Liver (tissue), 9 donors: Measurements from ENCODE around the gene PTP4A2. TPM values are rescaled to one million over a fixed set of nuclear protein-coding genes. Genes with fewer than 3 reads are reported as not detected.

Experiments used
- DNase-seq: peaks from one replicate; pipeline ENCODE4 v3.0.0-alpha.2; 2017; ENCODE audit warnings: low spot score
- H3K27ac ChIP-seq, 2 donors: one replicate each; pipeline ENCODE4 v1.7.0; 2013; ENCODE audit warnings: inconsistent platforms in 2 of 2, low read length in 2 of 2, control low read depth in 1 of 2, low read depth in 1 of 2, mild to moderate bottlenecking in 1 of 2
- H3K27me3 ChIP-seq, 4 donors: one replicate each; pipeline versions ENCODE4 v1.6.1 to v1.7.0; 2013; ENCODE audit warnings: low read length in 3 of 4, inconsistent platforms in 1 of 4, mild to moderate bottlenecking in 1 of 4, moderate library complexity in 1 of 4; ENCODE audit not compliant: control insufficient read depth in 4 of 4, insufficient read depth in 4 of 4
- H3K36me3 ChIP-seq, 4 donors: one replicate each; pipeline versions ENCODE4 v1.6.1 to v1.7.0; 2013; ENCODE audit warnings: low read length in 3 of 4, mild to moderate bottlenecking in 3 of 4, low read depth in 1 of 4, moderate library complexity in 1 of 4; ENCODE audit not compliant: control insufficient read depth in 4 of 4, insufficient read depth in 3 of 4
- H3K4me1 ChIP-seq, 4 donors: one replicate each; pipeline versions ENCODE4 v1.6.1 to v1.7.0; 2013; ENCODE audit warnings: low read length in 3 of 4, mild to moderate bottlenecking in 3 of 4, moderate library complexity in 1 of 4; ENCODE audit not compliant: control insufficient read depth in 4 of 4, insufficient read depth in 4 of 4
- H3K4me3 ChIP-seq, 3 donors: one replicate each; pipeline versions ENCODE4 v1.6.1 to v1.7.0; 2013; ENCODE audit warnings: low read length in 3 of 3, control low read depth in 1 of 3, low read depth in 1 of 3, mild to moderate bottlenecking in 1 of 3
- H3K9ac ChIP-seq, 2 donors: one replicate each; pipeline ENCODE4 v1.7.0; 2013; ENCODE audit warnings: low read length in 2 of 2, mild to moderate bottlenecking in 2 of 2, moderate library complexity in 2 of 2, control low read depth in 1 of 2, low read depth in 1 of 2
- H3K9me3 ChIP-seq, 4 donors: one replicate each; pipeline versions ENCODE4 v1.6.1 to v1.7.0; 2013; ENCODE audit warnings: low read length in 3 of 4; ENCODE audit not compliant: control insufficient read depth in 4 of 4
- ATF3 ChIP-seq: IDR thresholded peaks from 2 replicates; pipeline ENCODE4 v1.6.1; 2016; ENCODE audit warnings: antibody characterized with exemption
- CTCF ChIP-seq: fragments of 150-350 bp; IDR thresholded peaks from 2 replicates; pipeline ENCODE4 v1.5.1; 2017; ENCODE audit warnings: improper control_type of control experiment, low read depth, low read length; ENCODE audit not compliant: missing input control
- EGR1 ChIP-seq, 2 donors: IDR thresholded peaks; 2 replicates each; pipeline ENCODE4 v1.6.1; 2016 to 2018; ENCODE audit warnings: antibody characterized with exemption in 2 of 2, low read depth in 2 of 2
- FOXA1 ChIP-seq: IDR thresholded peaks from 2 replicates; pipeline ENCODE4 v1.6.1; 2016; ENCODE audit warnings: antibody characterized with exemption
- FOXA2 ChIP-seq: IDR thresholded peaks from 2 replicates; pipeline ENCODE4 v1.6.1; 2016; ENCODE audit warnings: antibody characterized with exemption
- GABPA ChIP-seq, 2 donors: IDR thresholded peaks in 1 of 2; conservative IDR thresholded peaks in 1 of 2; 2 replicates each; pipeline ENCODE4 v1.6.1; 2016; ENCODE audit warnings: antibody characterized with exemption in 2 of 2, mild to moderate bottlenecking in 1 of 2, moderate library complexity in 1 of 2
- HNF4A ChIP-seq, 2 donors: conservative IDR thresholded peaks; 2 replicates each; pipeline ENCODE4 v1.6.1; 2016; ENCODE audit warnings: antibody characterized with exemption in 2 of 2, mild to moderate bottlenecking in 2 of 2
- HNF4G ChIP-seq: IDR thresholded peaks from 2 replicates; pipeline ENCODE4 v1.6.1; 2016; ENCODE audit warnings: antibody characterized with exemption
- JUND ChIP-seq, 2 donors: IDR thresholded peaks; 2 replicates each; pipeline ENCODE4 v1.6.1; 2016; ENCODE audit warnings: antibody characterized with exemption in 2 of 2
- MAX ChIP-seq: IDR thresholded peaks from 2 replicates; pipeline ENCODE4 v1.6.1; 2016; ENCODE audit warnings: antibody characterized with exemption
- NR2F2 ChIP-seq: IDR thresholded peaks from 2 replicates; pipeline ENCODE4 v1.6.1; 2016; ENCODE audit warnings: antibody characterized with exemption
- RAD21 ChIP-seq, 2 donors: IDR thresholded peaks; 2 replicates each; pipeline ENCODE4 v1.6.1; 2016; ENCODE audit warnings: antibody characterized with exemption in 2 of 2, mild to moderate bottlenecking in 2 of 2
- REST ChIP-seq: IDR thresholded peaks from 2 replicates; pipeline ENCODE4 v1.6.1; 2016; ENCODE audit warnings: antibody characterized with exemption, mild to moderate bottlenecking
- RXRA ChIP-seq, 2 donors: IDR thresholded peaks; 2 replicates each; pipeline ENCODE4 v1.6.1; 2017 to 2018; ENCODE audit warnings: antibody characterized with exemption in 2 of 2, mild to moderate bottlenecking in 1 of 2
- SP1 ChIP-seq: IDR thresholded peaks from 2 replicates; pipeline ENCODE4 v1.6.1; 2018; ENCODE audit warnings: antibody characterized with exemption, mild to moderate bottlenecking
- TAF1 ChIP-seq: conservative IDR thresholded peaks from 2 replicates; pipeline ENCODE4 v1.6.1; 2016; ENCODE audit warnings: antibody characterized with exemption, mild to moderate bottlenecking
- YY1 ChIP-seq: IDR thresholded peaks from 2 replicates; pipeline ENCODE4 v1.6.1; 2016; ENCODE audit warnings: antibody characterized with exemption, mild to moderate bottlenecking
- ZBTB33 ChIP-seq: IDR thresholded peaks from 2 replicates; pipeline ENCODE4 v1.6.1; 2016; ENCODE audit warnings: antibody characterized with exemption
- WGBS: extraction: QIAGEN DNeasy Blood & Tissue Kit; methylation state at CpG from one replicate; pipeline ENCODE4 v1.1.7; 2013; 5-methylcytosine and 5-hydroxymethylcytosine counted together
- polyA plus RNA-seq, 2 donors: library from polyadenylated mRNA; stranded (reverse) in 1 of 2; unstranded in 1 of 2; fragments of 200-250 nt in 1 of 2; fragments of >200 nt in 1 of 2; fragmentation: Nextera tagmentation in 1 of 2; extraction: Ambion mirVana in 1 of 2; gene quantifications; one replicate each; pipeline versions ENCODE4 v1.2.1 to v1.2.3, GENCODE V29; 2013 to 2015
- total RNA-seq, 2 donors: library from RNA; depleted of rRNA; stranded (reverse); fragments of >200 nt; gene quantifications; one replicate each; pipeline ENCODE4 v1.2.3, GENCODE V29; 2014
- donor health status: healthy.
- donor health status: healthy.
- donor health status: healthy.
- donor health status: healthy.
- donor health status: healthy.

Gene PTP4A2
- 10 to 100 TPM; 74.4 to 98.1 TPM for total RNA-seq
- 10 to 100 TPM; 47.7 to 69.3 TPM for polyA plus RNA-seq

GRCh38 chr1:31938184-31938975 lies at the start of gene PTP4A2:
Gene PTP4A2 (minus strand): TSS chr1:31938368. CDS start chr1:31919065, 19,303 bp downstream.
- Histone ChIP-seq H3K9me3 (no peaks in the 10 kb centered on the region), H3K36me3 (no peaks in the 10 kb centered on the region), H3K4me1 (peaks cover 16 to 50% (median 31%) of the 10 kb centered on the region in 4 donors), H3K4me3 (peak within 1 kb of the TSS; percentile 95 to 99 (median 99)), H3K27me3 (no peaks in the 10 kb centered on the region), H3K9ac (peak within 1 kb of the TSS; percentile 93 to 96), H3K27ac (peak within 1 kb of the TSS; percentile 95 to 96)
- TF ChIP-seq HNF4A (conservative IDR thresholded peaks at IDR 0.05) (peak; percentile 58 to 60), TAF1 (no peak), FOXA2 (no peak), GABPA (IDR thresholded peaks at IDR 0.05 in 1 of 2, conservative IDR thresholded peaks at IDR 0.05 in 1 of 2) (no peak), FOXA1 (no peak), EGR1 (IDR thresholded peaks at IDR 0.05; ENCODE audit: low read depth in 2 of 2) (peak; percentile 96 to 99), HNF4G (no peak), REST (peak; percentile 60), ATF3 (no peak), RXRA (IDR thresholded peaks at IDR 0.05) (peak; percentile 80 to 89), YY1 (peak; percentile 61), JUND (IDR thresholded peaks at IDR 0.05) (no peak), NR2F2 (peak; percentile 79), MAX (peak; percentile 95), CTCF (peak; percentile 82), ZBTB33 (no peak), RAD21 (IDR thresholded peaks at IDR 0.05) (no peak), SP1 (peak; percentile 83)
- 1% methylated on average over 82 of the region's 82 CpGs for WGBS
- DNase-seq, result peak; percentile 92
